ENCODE data around the gene PDE12. TPM values are rescaled to one million over a fixed set of nuclear protein-coding genes. Genes with fewer than 3 reads are reported as not detected.

PDE12 gene
- total and polyA plus RNA-seq, 2 of the 13 experiments (the other 11 are each of a cell fraction or from before 2014, with no cell fraction given): 9.0 to 17.8 TPM

DNA sequence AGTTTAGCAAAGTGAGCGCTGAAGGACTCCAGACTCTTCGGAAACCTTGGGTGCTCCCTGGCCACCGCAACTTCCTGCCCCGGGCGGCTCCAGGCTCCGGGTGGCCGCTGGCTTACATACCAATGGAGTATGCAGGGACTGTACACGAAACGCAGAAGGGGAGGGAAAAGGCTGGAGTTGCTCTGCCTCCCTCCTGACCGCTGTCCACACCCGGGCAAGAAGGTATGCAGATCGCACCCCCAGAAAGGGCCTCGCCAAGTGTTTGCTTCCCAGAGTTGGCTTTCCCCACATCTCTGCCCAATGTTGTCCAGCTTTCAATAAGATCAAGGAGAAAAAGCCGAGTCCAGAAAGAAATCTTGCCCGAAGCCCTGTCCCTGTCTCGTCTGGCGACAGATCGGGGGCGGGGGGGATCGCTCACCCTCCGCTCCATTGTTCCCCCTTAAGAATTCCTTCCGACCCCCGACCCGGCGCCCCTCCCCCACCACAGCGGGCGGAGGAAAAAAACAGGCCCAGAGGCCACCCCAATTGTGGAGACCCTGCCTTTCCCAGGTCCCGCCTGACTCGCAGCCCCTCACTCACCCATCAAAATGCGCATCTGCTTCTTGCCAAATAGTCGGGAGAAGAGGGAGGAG is 40.5 kb downstream of the PDE12 start (continued):
- TF ChIP-seq, protein P1, sequence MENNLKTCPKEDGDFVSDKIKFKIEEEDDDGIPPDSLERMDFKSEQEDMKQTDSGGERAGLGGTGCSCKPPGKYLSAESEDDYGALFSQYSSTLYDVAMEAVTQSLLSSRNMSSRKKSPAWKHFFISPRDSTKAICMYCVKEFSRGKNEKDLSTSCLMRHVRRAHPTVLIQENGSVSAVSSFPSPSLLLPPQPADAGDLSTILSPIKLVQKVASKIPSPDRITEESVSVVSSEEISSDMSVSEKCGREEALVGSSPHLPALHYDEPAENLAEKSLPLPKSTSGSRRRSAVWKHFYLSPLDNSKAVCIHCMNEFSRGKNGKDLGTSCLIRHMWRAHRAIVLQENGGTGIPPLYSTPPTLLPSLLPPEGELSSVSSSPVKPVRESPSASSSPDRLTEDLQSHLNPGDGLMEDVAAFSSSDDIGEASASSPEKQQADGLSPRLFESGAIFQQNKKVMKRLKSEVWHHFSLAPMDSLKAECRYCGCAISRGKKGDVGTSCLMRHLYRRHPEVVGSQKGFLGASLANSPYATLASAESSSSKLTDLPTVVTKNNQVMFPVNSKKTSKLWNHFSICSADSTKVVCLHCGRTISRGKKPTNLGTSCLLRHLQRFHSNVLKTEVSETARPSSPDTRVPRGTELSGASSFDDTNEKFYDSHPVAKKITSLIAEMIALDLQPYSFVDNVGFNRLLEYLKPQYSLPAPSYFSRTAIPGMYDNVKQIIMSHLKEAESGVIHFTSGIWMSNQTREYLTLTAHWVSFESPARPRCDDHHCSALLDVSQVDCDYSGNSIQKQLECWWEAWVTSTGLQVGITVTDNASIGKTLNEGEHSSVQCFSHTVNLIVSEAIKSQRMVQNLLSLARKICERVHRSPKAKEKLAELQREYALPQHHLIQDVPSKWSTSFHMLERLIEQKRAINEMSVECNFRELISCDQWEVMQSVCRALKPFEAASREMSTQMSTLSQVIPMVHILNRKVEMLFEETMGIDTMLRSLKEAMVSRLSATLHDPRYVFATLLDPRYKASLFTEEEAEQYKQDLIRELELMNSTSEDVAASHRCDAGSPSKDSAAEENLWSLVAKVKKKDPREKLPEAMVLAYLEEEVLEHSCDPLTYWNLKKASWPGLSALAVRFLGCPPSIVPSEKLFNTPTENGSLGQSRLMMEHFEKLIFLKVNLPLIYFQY (CRISPR knock-in tag; IDR thresholded peaks at IDR 0.05; ENCODE audit: borderline replicate concordance): no peak
- TF ChIP-seq MAFF (IDR thresholded peaks at IDR 0.05; ENCODE audit: low read depth, low read length) (no peak), RBM22 (optimal IDR thresholded peaks at IDR 0.05; ENCODE audit: low read length) (peak; percentile 51), MIER3 (CRISPR knock-in tag; IDR thresholded peaks at IDR 0.05; ENCODE audit: borderline replicate concordance) (no peak; the same call in 1 of the 2 replicates), ZNF546 (CRISPR knock-in tag; conservative IDR thresholded peaks at IDR 0.05) (no peak), GPN1 (CRISPR knock-in tag; IDR thresholded peaks at IDR 0.05; ENCODE audit: borderline replicate concordance) (no peak), MEIS1 (CRISPR knock-in tag; IDR thresholded peaks at IDR 0.05; ENCODE audit: borderline replicate concordance) (no peak), ZFYVE20 (CRISPR knock-in tag; IDR thresholded peaks at IDR 0.05; ENCODE audit: borderline replicate concordance, low read depth) (no peak), PHF20 (CRISPR knock-in tag; IDR thresholded peaks at IDR 0.05) (no peak), ZSCAN20 (CRISPR knock-in tag; IDR thresholded peaks at IDR 0.05; ENCODE audit: borderline replicate concordance) (0 out of 2 replicates have a peak, but pooled peaks have one; percentile 18), DPF2 (CRISPR knock-in tag; IDR thresholded peaks at IDR 0.05; ENCODE audit: borderline replicate concordance, low read depth) (no peak), ISL2 (CRISPR knock-in tag; IDR thresholded peaks at IDR 0.05) (no peak), ZNF34 (CRISPR knock-in tag; IDR thresholded peaks at IDR 0.05; ENCODE audit: borderline replicate concordance) (no peak), ZNF878 (CRISPR knock-in tag; IDR thresholded peaks at IDR 0.05) (peak; percentile 56; the same call in 1 of the 2 replicates)
- TF ChIP-seq, protein P2, sequence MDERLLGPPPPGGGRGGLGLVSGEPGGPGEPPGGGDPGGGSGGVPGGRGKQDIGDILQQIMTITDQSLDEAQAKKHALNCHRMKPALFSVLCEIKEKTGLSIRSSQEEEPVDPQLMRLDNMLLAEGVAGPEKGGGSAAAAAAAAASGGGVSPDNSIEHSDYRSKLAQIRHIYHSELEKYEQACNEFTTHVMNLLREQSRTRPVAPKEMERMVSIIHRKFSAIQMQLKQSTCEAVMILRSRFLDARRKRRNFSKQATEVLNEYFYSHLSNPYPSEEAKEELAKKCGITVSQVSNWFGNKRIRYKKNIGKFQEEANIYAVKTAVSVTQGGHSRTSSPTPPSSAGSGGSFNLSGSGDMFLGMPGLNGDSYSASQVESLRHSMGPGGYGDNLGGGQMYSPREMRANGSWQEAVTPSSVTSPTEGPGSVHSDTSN (CRISPR knock-in tag; IDR thresholded peaks at IDR 0.05): no peak
- TF ChIP-seq, protein P3, sequence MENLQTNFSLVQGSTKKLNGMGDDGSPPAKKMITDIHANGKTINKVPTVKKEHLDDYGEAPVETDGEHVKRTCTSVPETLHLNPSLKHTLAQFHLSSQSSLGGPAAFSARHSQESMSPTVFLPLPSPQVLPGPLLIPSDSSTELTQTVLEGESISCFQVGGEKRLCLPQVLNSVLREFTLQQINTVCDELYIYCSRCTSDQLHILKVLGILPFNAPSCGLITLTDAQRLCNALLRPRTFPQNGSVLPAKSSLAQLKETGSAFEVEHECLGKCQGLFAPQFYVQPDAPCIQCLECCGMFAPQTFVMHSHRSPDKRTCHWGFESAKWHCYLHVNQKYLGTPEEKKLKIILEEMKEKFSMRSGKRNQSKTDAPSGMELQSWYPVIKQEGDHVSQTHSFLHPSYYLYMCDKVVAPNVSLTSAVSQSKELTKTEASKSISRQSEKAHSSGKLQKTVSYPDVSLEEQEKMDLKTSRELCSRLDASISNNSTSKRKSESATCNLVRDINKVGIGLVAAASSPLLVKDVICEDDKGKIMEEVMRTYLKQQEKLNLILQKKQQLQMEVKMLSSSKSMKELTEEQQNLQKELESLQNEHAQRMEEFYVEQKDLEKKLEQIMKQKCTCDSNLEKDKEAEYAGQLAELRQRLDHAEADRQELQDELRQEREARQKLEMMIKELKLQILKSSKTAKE (CRISPR knock-in tag; IDR thresholded peaks at IDR 0.05; ENCODE audit: borderline replicate concordance): no peak
- TF ChIP-seq, protein P4, sequence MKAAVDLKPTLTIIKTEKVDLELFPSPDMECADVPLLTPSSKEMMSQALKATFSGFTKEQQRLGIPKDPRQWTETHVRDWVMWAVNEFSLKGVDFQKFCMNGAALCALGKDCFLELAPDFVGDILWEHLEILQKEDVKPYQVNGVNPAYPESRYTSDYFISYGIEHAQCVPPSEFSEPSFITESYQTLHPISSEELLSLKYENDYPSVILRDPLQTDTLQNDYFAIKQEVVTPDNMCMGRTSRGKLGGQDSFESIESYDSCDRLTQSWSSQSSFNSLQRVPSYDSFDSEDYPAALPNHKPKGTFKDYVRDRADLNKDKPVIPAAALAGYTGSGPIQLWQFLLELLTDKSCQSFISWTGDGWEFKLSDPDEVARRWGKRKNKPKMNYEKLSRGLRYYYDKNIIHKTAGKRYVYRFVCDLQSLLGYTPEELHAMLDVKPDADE (CRISPR knock-in tag; IDR thresholded peaks at IDR 0.05): no peak
- TF ChIP-seq, protein P5, sequence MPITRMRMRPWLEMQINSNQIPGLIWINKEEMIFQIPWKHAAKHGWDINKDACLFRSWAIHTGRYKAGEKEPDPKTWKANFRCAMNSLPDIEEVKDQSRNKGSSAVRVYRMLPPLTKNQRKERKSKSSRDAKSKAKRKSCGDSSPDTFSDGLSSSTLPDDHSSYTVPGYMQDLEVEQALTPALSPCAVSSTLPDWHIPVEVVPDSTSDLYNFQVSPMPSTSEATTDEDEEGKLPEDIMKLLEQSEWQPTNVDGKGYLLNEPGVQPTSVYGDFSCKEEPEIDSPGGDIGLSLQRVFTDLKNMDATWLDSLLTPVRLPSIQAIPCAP (CRISPR knock-in tag; IDR thresholded peaks at IDR 0.05; ENCODE audit: low read depth): no peak
- TF ChIP-seq, protein P6, sequence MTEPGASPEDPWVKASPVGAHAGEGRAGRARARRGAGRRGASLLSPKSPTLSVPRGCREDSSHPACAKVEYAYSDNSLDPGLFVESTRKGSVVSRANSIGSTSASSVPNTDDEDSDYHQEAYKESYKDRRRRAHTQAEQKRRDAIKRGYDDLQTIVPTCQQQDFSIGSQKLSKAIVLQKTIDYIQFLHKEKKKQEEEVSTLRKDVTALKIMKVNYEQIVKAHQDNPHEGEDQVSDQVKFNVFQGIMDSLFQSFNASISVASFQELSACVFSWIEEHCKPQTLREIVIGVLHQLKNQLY (CRISPR knock-in tag; IDR thresholded peaks at IDR 0.05): no peak

All from HepG2 (cell line).